IMR-90 (cell line): ENCODE measurements around the gene UBE2K. TPM values are rescaled to one million over a fixed set of nuclear protein-coding genes. Genes with fewer than 3 reads are reported as not detected.
A peak's percentile ranks its signal among the peaks of the same experiment; 100 is the strongest.

Experiments used
- ATAC-seq: fragments of 200-7000 bp; cut with Tn5 transposase; 2 replicates; pipeline ENCODE4 v1.9.1; 2020; ENCODE audit warnings: low read depth, mild to moderate bottlenecking, moderate library complexity
- BruUV-seq: library from RNA; stranded (reverse); fragments of 400-500 nt; replicated peaks from 2 replicates; lab custom pipeline; 2021; lab: Mats Ljungman, UMichigan
- CTCF ChIA-PET: fragments of 300-600 bp; formaldehyde crosslinking; extraction: SDS; loops from one replicate; lab custom pipeline; 2021; ENCODE audit warnings: antibody characterized with exemption; lab: Yijun Ruan, JAX
- POLR2A ChIA-PET: fragments of 300-600 bp; sonication (Branson Sonifier 250); formaldehyde crosslinking; loops from one replicate; lab custom pipeline; 2022; ENCODE audit warnings: antibody characterized with exemption; ENCODE audit not compliant: unreplicated experiment; lab: Charles Lee
- DNase-seq: peaks from one replicate; pipeline ENCODE4 v3.0.0; 2013
- H2AFZ ChIP-seq: replicated peaks from 2 replicates; pipeline ENCODE3; 2013; ENCODE audit warnings: low read length, mild to moderate bottlenecking; ENCODE audit not compliant: poor library complexity
- H2AK5ac ChIP-seq: 2 replicates; pipeline ENCODE4 v1.6.1; 2013; ENCODE audit warnings: low read depth, low read length, inconsistent platforms
- H2AK9ac ChIP-seq: replicated peaks from 2 replicates; pipeline ENCODE3; 2013; ENCODE audit warnings: mild to moderate bottlenecking, low read depth, low read length, moderate library complexity; ENCODE audit not compliant: poor library complexity
- H2BK120ac ChIP-seq: 2 replicates; pipeline ENCODE4 v1.6.1; 2013; ENCODE audit warnings: low read depth, low read length, inconsistent platforms
- H2BK15ac ChIP-seq: 3 replicates; pipeline ENCODE4 v1.6.1; 2013; ENCODE audit warnings: low read depth, low read length, inconsistent platforms
- H2BK20ac ChIP-seq: 2 replicates; pipeline ENCODE4 v1.6.1; 2013; ENCODE audit warnings: low read depth, mild to moderate bottlenecking, inconsistent platforms, low read length, moderate library complexity
- H2BK5ac ChIP-seq: 2 replicates; pipeline ENCODE4 v1.6.1; 2013; ENCODE audit warnings: mild to moderate bottlenecking, low read depth, low read length, inconsistent platforms; ENCODE audit not compliant: poor library complexity, severe bottlenecking
- H3K14ac ChIP-seq: replicated peaks from 2 replicates; pipeline ENCODE4 v1.6.1; 2013; ENCODE audit warnings: low read depth, low read length, inconsistent platforms
- H3K18ac ChIP-seq: 2 replicates; pipeline ENCODE4 v1.6.1; 2013; ENCODE audit warnings: low read depth, low read length, control low read depth
- H3K23ac ChIP-seq: 2 replicates; pipeline ENCODE4 v1.6.1; 2013; ENCODE audit warnings: low read depth, low read length, inconsistent platforms
- H3K27ac ChIP-seq: 2 replicates; pipeline ENCODE4 v1.5.1; 2013; ENCODE audit warnings: mild to moderate bottlenecking, control low read depth, low read length; ENCODE audit not compliant: insufficient read depth
- H3K27me3 ChIP-seq: 2 replicates; pipeline ENCODE4 v1.6.1; 2013; ENCODE audit warnings: low read length; ENCODE audit not compliant: control insufficient read depth, insufficient read depth
- H3K36me3 ChIP-seq: 2 replicates; pipeline ENCODE4 v1.6.1; 2013; ENCODE audit warnings: low read length, mixed read lengths; ENCODE audit not compliant: control insufficient read depth, insufficient read depth
- H3K4ac ChIP-seq: 2 replicates; pipeline ENCODE4 v1.6.1; 2013; ENCODE audit warnings: low read depth, low read length, inconsistent platforms
- H3K4me1 ChIP-seq: 2 replicates; pipeline ENCODE4 v1.6.1; 2013; ENCODE audit warnings: low read length, mixed read lengths; ENCODE audit not compliant: control insufficient read depth, insufficient read depth
- H3K4me2 ChIP-seq: 2 replicates; pipeline ENCODE4 v1.6.1; 2013; ENCODE audit warnings: low read depth, mild to moderate bottlenecking, control low read depth, low read length, moderate library complexity
- H3K4me3 ChIP-seq: 2 replicates; pipeline ENCODE4 v1.5.1; 2013; ENCODE audit warnings: low read depth, mild to moderate bottlenecking, control low read depth, low read length, moderate library complexity; ENCODE audit not compliant: insufficient read depth
- H3K56ac ChIP-seq: 2 replicates; pipeline ENCODE4 v1.6.1; 2013; ENCODE audit warnings: low read length, inconsistent platforms; ENCODE audit not compliant: insufficient read depth; ENCODE audit errors: extremely low read depth
- H3K79me1 ChIP-seq, 2 experiments: 2 replicates each; pipeline ENCODE4 v1.6.1; 2013; ENCODE audit warnings: low read length in 2 of 2, inconsistent platforms in 1 of 2, low read depth in 1 of 2
- H3K9ac ChIP-seq: 2 replicates; pipeline ENCODE4 v1.6.1; 2013; ENCODE audit warnings: low read depth, low read length, control low read depth
- H3K9me1 ChIP-seq: 2 replicates; pipeline ENCODE4 v1.6.1; 2013; ENCODE audit warnings: low read length, inconsistent platforms; ENCODE audit not compliant: insufficient read depth
- H3K9me3 ChIP-seq: 2 replicates; pipeline ENCODE4 v1.6.1; 2013; ENCODE audit warnings: low read length; ENCODE audit not compliant: control insufficient read depth, insufficient read depth
- H4K20me1 ChIP-seq: 2 replicates; pipeline ENCODE4 v1.6.1; 2013; ENCODE audit warnings: low read length, inconsistent platforms; ENCODE audit not compliant: insufficient read depth
- H4K5ac ChIP-seq: 2 replicates; pipeline ENCODE4 v1.6.1; 2013; ENCODE audit warnings: mild to moderate bottlenecking, low read depth, low read length, control low read depth
- H4K8ac ChIP-seq, 2 experiments: 2 replicates each; pipeline ENCODE4 v1.6.1; 2013; ENCODE audit warnings: low read depth in 2 of 2, low read length in 2 of 2, control low read depth in 1 of 2, inconsistent platforms in 1 of 2
- H4K91ac ChIP-seq: 2 replicates; pipeline ENCODE4 v1.6.1; 2013; ENCODE audit warnings: low read depth, low read length, inconsistent platforms; ENCODE audit not compliant: insufficient read depth
- CEBPB ChIP-seq: IDR thresholded peaks from 2 replicates; pipeline ENCODE4 v1.6.1; 2012; ENCODE audit warnings: low read depth, low read length, improper control_type of control experiment
- CHD1 ChIP-seq: IDR thresholded peaks from 2 replicates; pipeline ENCODE4 v1.6.1; 2012; ENCODE audit warnings: low read depth, low read length, improper control_type of control experiment
- CTCF ChIP-seq: conservative IDR thresholded peaks from 2 replicates; pipeline ENCODE4 v1.5.1; 2012; ENCODE audit warnings: mild to moderate bottlenecking, low read depth, low read length, improper control_type of control experiment
- MAFK ChIP-seq: IDR thresholded peaks from 2 replicates; pipeline ENCODE4 v1.6.1; 2012; ENCODE audit warnings: low read depth, low read length, improper control_type of control experiment
- MXI1 ChIP-seq: IDR thresholded peaks from 2 replicates; pipeline ENCODE4 v1.6.1; 2012; ENCODE audit warnings: low read depth, mild to moderate bottlenecking, low read length, moderate library complexity, borderline replicate concordance
- SMC3 ChIP-seq: fragments of 150-350 bp; IDR thresholded peaks from 2 replicates; pipeline ENCODE4 v1.6.1; 2016; ENCODE audit warnings: low read depth, mild to moderate bottlenecking, antibody characterized with exemption, low read length, moderate library complexity
- USF2 ChIP-seq: fragments of 150-350 bp; IDR thresholded peaks from 2 replicates; pipeline ENCODE4 v1.6.1; 2017; ENCODE audit warnings: mild to moderate bottlenecking, antibody characterized with exemption, low read length, low read depth
- WGBS, 2 experiments: methylation state at CpG; one replicate each; pipeline versions ENCODE4 v1.1.5 to v1.1.7; 2013; ENCODE audit warnings: missing lambda C conversion rate in 2 of 2; ENCODE audit not compliant: insufficient read length in 1 of 2; ENCODE audit errors: extremely low coverage in 2 of 2; 5-methylcytosine and 5-hydroxymethylcytosine counted together
- dilution Hi-C: fragments of 300-500 bp; cut with HindIII; formaldehyde crosslinking; loops from one replicate; pipeline ENCODE4 v1.14.3; 2018; ENCODE audit warnings: low sequenced_read_pairs; ENCODE audit not compliant: unreplicated experiment
- in situ Hi-C: fragments of 300-500 bp; cut with MboI; formaldehyde crosslinking; loops from 3 replicates; pipeline ENCODE4 v1.14.3; 2019; ENCODE audit warnings: low sequenced_read_pairs, inconsistent platforms, mixed read lengths
- intact Hi-C: fragments of 100-400 bp; cut with micrococcal nuclease; formaldehyde crosslinking; loops from 2 replicates; pipeline ENCODE4 v1.10.0; 2022
- polyA plus RNA-seq, 3 experiments: library from polyadenylated mRNA; depleted of rRNA; stranded (reverse); fragments of >200 nt; gene quantifications; 2 replicates each; pipeline ENCODE4 v1.2.3, GENCODE V29; 2012; ENCODE audit warnings: low replicate concordance in 1 of 3
- total RNA-seq: library from RNA; depleted of rRNA; stranded (reverse); fragments of >200 nt; gene quantifications from 2 replicates; pipeline ENCODE4 v1.2.3, GENCODE V29; 2012

UBE2K gene
- total and polyA plus RNA-seq, 2 of the 4 experiments (the other 2 are of a cell fraction) = 17.7 to 44.8 TPM

GRCh38 chr4:39741401-39741800 is 43.5 kb downstream of the UBE2K start:
- Histone ChIP-seq H3K36me3 (peaks cover 6% of the 10 kb centered on the region), H3K27ac (no peak overlapping the region; the same call in 1 of the 2 replicates), H4K20me1 (peaks cover 20% of the 10 kb centered on the region; the same call in 1 of the 2 replicates), H3K18ac (no peak overlapping the region), H3K9ac (no peak overlapping the region), H3K9me1 (no peaks in the 10 kb centered on the region), H3K79me1 (peaks cover 19 to 42% of the 10 kb centered on the region in 2 experiments), H2BK20ac (no peak overlapping the region), H4K5ac (no peak overlapping the region), H3K23ac (no peak overlapping the region), H3K4ac (no peak overlapping the region), H3K9me3 (no peaks in the 10 kb centered on the region), H4K8ac (no peak overlapping the region), H2BK5ac (no peak overlapping the region), H3K4me3 (no peak overlapping the region), H3K14ac (no peak overlapping the region), H2BK120ac (no peak overlapping the region), H2BK15ac (no peak overlapping the region), H2AFZ (no peak overlapping the region), H2AK9ac (no peak overlapping the region), H4K91ac (no peak overlapping the region), H2AK5ac (no peak overlapping the region), H3K56ac (no peak overlapping the region), H3K4me2 (no peak overlapping the region), H3K27me3 (no peaks in the 10 kb centered on the region), H3K4me1 (no peaks in the 10 kb centered on the region; the same call in 1 of the 2 replicates)
- no peak for ATAC-seq
- peak; percentile 14 for DNase-seq
- dilution Hi-C loops (no loop called here), in situ Hi-C loops (no loop called here), intact Hi-C loops (no loop called here)
- BruUV-seq = no TSS peak
- POLR2A ChIA-PET = no interaction called here
- TF ChIP-seq MAFK (no peak), CTCF (no peak), CEBPB (peak; percentile 28; the same call in 1 of the 2 replicates), SMC3 (no peak), MXI1 (no peak), USF2 (no peak), CHD1 (no peak)
- CTCF ChIA-PET = no interaction called here
- WGBS, 2 experiments = no CpG with 5 or more reads among the region's 2 CpGs
